Body of pancreas (tissue), 4 donors: ENCODE results near the gene CDCP1.

Experiments
- POLR2A ChIP-seq, 3 donors: fragments of 450-650 bp; IDR thresholded peaks; one replicate each; pipeline ENCODE4 v1.6.1; 2016; ENCODE audit warnings: antibody characterized with exemption in 3 of 3, mild to moderate bottlenecking in 2 of 3
- TF ChIP-seq, protein P1 (sequence below), 7 experiments: fragments of 450-650 bp in 4 of 7; fragments of 200-600 bp in 3 of 7; sonication (generic) in 3 of 7; IDR thresholded peaks; one replicate each; pipeline ENCODE4 v1.5.1; 2016 to 2019; ENCODE audit warnings: antibody characterized with exemption in 7 of 7

DNA sequence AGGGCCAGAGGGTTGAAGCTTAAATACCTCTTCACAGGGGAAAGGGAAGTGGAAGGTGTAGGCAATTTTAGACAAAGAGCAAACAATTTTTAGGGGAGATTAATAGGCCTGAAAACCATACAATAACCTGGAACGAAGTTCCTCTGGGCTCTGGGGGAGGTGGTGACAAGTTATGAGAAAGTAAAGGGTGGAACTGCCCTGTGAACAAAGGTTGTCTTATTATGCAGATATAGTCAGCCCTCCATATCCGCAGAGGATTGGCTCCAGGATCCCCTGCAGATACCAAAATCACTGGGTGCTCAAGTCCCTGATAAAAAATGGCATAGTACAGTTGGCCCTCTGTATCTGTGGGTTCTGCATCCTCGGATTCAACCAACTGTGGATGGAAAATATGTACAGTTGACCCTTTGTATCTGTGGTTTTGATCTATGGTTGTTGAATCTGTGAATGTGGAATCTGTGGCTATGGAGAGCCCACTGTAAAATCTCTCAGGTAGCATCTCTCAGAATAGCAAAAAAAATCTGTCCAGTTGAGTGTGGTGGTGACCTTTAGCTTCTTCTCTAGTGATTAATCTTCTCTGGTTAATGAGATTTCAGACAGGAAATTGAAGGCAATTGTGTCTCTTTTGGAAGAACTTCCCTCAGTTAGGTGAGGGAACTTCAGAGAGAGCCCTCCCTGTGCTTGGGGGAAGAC is 79.9 kb downstream of the CDCP1 start:
- TF ChIP-seq, protein P1, sequence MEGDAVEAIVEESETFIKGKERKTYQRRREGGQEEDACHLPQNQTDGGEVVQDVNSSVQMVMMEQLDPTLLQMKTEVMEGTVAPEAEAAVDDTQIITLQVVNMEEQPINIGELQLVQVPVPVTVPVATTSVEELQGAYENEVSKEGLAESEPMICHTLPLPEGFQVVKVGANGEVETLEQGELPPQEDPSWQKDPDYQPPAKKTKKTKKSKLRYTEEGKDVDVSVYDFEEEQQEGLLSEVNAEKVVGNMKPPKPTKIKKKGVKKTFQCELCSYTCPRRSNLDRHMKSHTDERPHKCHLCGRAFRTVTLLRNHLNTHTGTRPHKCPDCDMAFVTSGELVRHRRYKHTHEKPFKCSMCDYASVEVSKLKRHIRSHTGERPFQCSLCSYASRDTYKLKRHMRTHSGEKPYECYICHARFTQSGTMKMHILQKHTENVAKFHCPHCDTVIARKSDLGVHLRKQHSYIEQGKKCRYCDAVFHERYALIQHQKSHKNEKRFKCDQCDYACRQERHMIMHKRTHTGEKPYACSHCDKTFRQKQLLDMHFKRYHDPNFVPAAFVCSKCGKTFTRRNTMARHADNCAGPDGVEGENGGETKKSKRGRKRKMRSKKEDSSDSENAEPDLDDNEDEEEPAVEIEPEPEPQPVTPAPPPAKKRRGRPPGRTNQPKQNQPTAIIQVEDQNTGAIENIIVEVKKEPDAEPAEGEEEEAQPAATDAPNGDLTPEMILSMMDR (IDR thresholded peaks at IDR 0.05): no peak
- TF ChIP-seq POLR2A (IDR thresholded peaks at IDR 0.05): no peak
